ENCODE data around the gene NPL.

DNA sequence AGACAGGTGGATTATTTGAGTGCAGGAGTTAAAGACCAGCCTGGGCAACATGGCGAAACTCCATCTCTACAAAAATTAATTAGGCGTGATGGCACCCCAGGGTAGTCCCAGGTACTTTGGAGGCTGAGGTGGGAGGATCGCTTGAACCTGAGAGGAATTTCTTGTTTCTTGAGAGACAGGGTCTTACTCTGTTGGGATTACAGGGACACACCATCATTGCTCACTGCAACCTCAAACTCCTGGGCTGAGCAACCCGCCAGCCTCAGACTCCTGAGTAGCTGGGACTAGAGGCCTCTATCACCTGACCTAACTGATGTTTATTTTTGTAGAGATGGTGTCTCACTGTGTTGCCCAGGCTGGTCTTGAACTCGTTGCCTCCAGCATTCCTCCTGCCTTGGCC is 74.4 kb downstream of the NPL start:
- TF ChIP-seq, protein P1, sequence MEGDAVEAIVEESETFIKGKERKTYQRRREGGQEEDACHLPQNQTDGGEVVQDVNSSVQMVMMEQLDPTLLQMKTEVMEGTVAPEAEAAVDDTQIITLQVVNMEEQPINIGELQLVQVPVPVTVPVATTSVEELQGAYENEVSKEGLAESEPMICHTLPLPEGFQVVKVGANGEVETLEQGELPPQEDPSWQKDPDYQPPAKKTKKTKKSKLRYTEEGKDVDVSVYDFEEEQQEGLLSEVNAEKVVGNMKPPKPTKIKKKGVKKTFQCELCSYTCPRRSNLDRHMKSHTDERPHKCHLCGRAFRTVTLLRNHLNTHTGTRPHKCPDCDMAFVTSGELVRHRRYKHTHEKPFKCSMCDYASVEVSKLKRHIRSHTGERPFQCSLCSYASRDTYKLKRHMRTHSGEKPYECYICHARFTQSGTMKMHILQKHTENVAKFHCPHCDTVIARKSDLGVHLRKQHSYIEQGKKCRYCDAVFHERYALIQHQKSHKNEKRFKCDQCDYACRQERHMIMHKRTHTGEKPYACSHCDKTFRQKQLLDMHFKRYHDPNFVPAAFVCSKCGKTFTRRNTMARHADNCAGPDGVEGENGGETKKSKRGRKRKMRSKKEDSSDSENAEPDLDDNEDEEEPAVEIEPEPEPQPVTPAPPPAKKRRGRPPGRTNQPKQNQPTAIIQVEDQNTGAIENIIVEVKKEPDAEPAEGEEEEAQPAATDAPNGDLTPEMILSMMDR (IDR thresholded peaks at IDR 0.05), result no peak
- no peak for TF ChIP-seq POLR2AphosphoS5 (IDR thresholded peaks at IDR 0.05)
